IMR-90 (cell line): ENCODE measurements around the gene RC3H2. TPM values are rescaled to one million over a fixed set of nuclear protein-coding genes. Genes with fewer than 3 reads are reported as not detected.

Source experiments
- ATAC-seq: fragments of 200-7000 bp; cut with Tn5 transposase; 2 replicates; pipeline ENCODE4 v1.9.1; 2020; ENCODE audit warnings: low read depth, mild to moderate bottlenecking, moderate library complexity
- BruUV-seq: library from RNA; stranded (reverse); fragments of 400-500 nt; replicated peaks from 2 replicates; lab custom pipeline; 2021; lab: Mats Ljungman, UMichigan
- CTCF ChIA-PET: fragments of 300-600 bp; formaldehyde crosslinking; extraction: SDS; loops from one replicate; lab custom pipeline; 2021; ENCODE audit warnings: antibody characterized with exemption; lab: Yijun Ruan, JAX
- POLR2A ChIA-PET: fragments of 300-600 bp; sonication (Branson Sonifier 250); formaldehyde crosslinking; loops from one replicate; lab custom pipeline; 2022; ENCODE audit warnings: antibody characterized with exemption; ENCODE audit not compliant: unreplicated experiment; lab: Charles Lee
- DNase-seq: peaks from one replicate; pipeline ENCODE4 v3.0.0; 2013
- H2AFZ ChIP-seq: replicated peaks from 2 replicates; pipeline ENCODE3; 2013; ENCODE audit warnings: low read length, mild to moderate bottlenecking; ENCODE audit not compliant: poor library complexity
- H2AK5ac ChIP-seq: 2 replicates; pipeline ENCODE4 v1.6.1; 2013; ENCODE audit warnings: low read depth, low read length, inconsistent platforms
- H2AK9ac ChIP-seq: replicated peaks from 2 replicates; pipeline ENCODE3; 2013; ENCODE audit warnings: mild to moderate bottlenecking, low read depth, low read length, moderate library complexity; ENCODE audit not compliant: poor library complexity
- H2BK120ac ChIP-seq: 2 replicates; pipeline ENCODE4 v1.6.1; 2013; ENCODE audit warnings: low read depth, low read length, inconsistent platforms
- H2BK15ac ChIP-seq: 3 replicates; pipeline ENCODE4 v1.6.1; 2013; ENCODE audit warnings: low read depth, low read length, inconsistent platforms
- H2BK20ac ChIP-seq: 2 replicates; pipeline ENCODE4 v1.6.1; 2013; ENCODE audit warnings: low read depth, mild to moderate bottlenecking, inconsistent platforms, low read length, moderate library complexity
- H2BK5ac ChIP-seq: 2 replicates; pipeline ENCODE4 v1.6.1; 2013; ENCODE audit warnings: mild to moderate bottlenecking, low read depth, low read length, inconsistent platforms; ENCODE audit not compliant: poor library complexity, severe bottlenecking
- H3K14ac ChIP-seq: replicated peaks from 2 replicates; pipeline ENCODE4 v1.6.1; 2013; ENCODE audit warnings: low read depth, low read length, inconsistent platforms
- H3K18ac ChIP-seq: 2 replicates; pipeline ENCODE4 v1.6.1; 2013; ENCODE audit warnings: low read depth, low read length, control low read depth
- H3K23ac ChIP-seq: 2 replicates; pipeline ENCODE4 v1.6.1; 2013; ENCODE audit warnings: low read depth, low read length, inconsistent platforms
- H3K27ac ChIP-seq: 2 replicates; pipeline ENCODE4 v1.5.1; 2013; ENCODE audit warnings: mild to moderate bottlenecking, control low read depth, low read length; ENCODE audit not compliant: insufficient read depth
- H3K27me3 ChIP-seq: 2 replicates; pipeline ENCODE4 v1.6.1; 2013; ENCODE audit warnings: low read length; ENCODE audit not compliant: control insufficient read depth, insufficient read depth
- H3K36me3 ChIP-seq: 2 replicates; pipeline ENCODE4 v1.6.1; 2013; ENCODE audit warnings: low read length, mixed read lengths; ENCODE audit not compliant: control insufficient read depth, insufficient read depth
- H3K4ac ChIP-seq: 2 replicates; pipeline ENCODE4 v1.6.1; 2013; ENCODE audit warnings: low read depth, low read length, inconsistent platforms
- H3K4me1 ChIP-seq: 2 replicates; pipeline ENCODE4 v1.6.1; 2013; ENCODE audit warnings: low read length, mixed read lengths; ENCODE audit not compliant: control insufficient read depth, insufficient read depth
- H3K4me2 ChIP-seq: 2 replicates; pipeline ENCODE4 v1.6.1; 2013; ENCODE audit warnings: low read depth, mild to moderate bottlenecking, control low read depth, low read length, moderate library complexity
- H3K4me3 ChIP-seq: 2 replicates; pipeline ENCODE4 v1.5.1; 2013; ENCODE audit warnings: low read depth, mild to moderate bottlenecking, control low read depth, low read length, moderate library complexity; ENCODE audit not compliant: insufficient read depth
- H3K56ac ChIP-seq: 2 replicates; pipeline ENCODE4 v1.6.1; 2013; ENCODE audit warnings: low read length, inconsistent platforms; ENCODE audit not compliant: insufficient read depth; ENCODE audit errors: extremely low read depth
- H3K79me1 ChIP-seq, 2 experiments: 2 replicates each; pipeline ENCODE4 v1.6.1; 2013; ENCODE audit warnings: low read length in 2 of 2, inconsistent platforms in 1 of 2, low read depth in 1 of 2
- H3K9ac ChIP-seq: 2 replicates; pipeline ENCODE4 v1.6.1; 2013; ENCODE audit warnings: low read depth, low read length, control low read depth
- H3K9me1 ChIP-seq: 2 replicates; pipeline ENCODE4 v1.6.1; 2013; ENCODE audit warnings: low read length, inconsistent platforms; ENCODE audit not compliant: insufficient read depth
- H3K9me3 ChIP-seq: 2 replicates; pipeline ENCODE4 v1.6.1; 2013; ENCODE audit warnings: low read length; ENCODE audit not compliant: control insufficient read depth, insufficient read depth
- H4K20me1 ChIP-seq: 2 replicates; pipeline ENCODE4 v1.6.1; 2013; ENCODE audit warnings: low read length, inconsistent platforms; ENCODE audit not compliant: insufficient read depth
- H4K5ac ChIP-seq: 2 replicates; pipeline ENCODE4 v1.6.1; 2013; ENCODE audit warnings: mild to moderate bottlenecking, low read depth, low read length, control low read depth
- H4K8ac ChIP-seq, 2 experiments: 2 replicates each; pipeline ENCODE4 v1.6.1; 2013; ENCODE audit warnings: low read depth in 2 of 2, low read length in 2 of 2, control low read depth in 1 of 2, inconsistent platforms in 1 of 2
- H4K91ac ChIP-seq: 2 replicates; pipeline ENCODE4 v1.6.1; 2013; ENCODE audit warnings: low read depth, low read length, inconsistent platforms; ENCODE audit not compliant: insufficient read depth
- BHLHE40 ChIP-seq: fragments of 150-350 bp; IDR thresholded peaks from 2 replicates; pipeline ENCODE4 v1.6.1; 2016; ENCODE audit warnings: mild to moderate bottlenecking, low read depth, low read length
- CEBPB ChIP-seq: IDR thresholded peaks from 2 replicates; pipeline ENCODE4 v1.6.1; 2012; ENCODE audit warnings: low read depth, low read length, improper control_type of control experiment
- CHD1 ChIP-seq: IDR thresholded peaks from 2 replicates; pipeline ENCODE4 v1.6.1; 2012; ENCODE audit warnings: low read depth, low read length, improper control_type of control experiment
- ELK1 ChIP-seq: fragments of 150-350 bp; IDR thresholded peaks from 2 replicates; pipeline ENCODE4 v1.6.1; 2016; ENCODE audit warnings: low read depth, mild to moderate bottlenecking, low read length, moderate library complexity, borderline replicate concordance
- FOS ChIP-seq: fragments of 150-350 bp; IDR thresholded peaks from 2 replicates; pipeline ENCODE4 v1.6.1; 2016; ENCODE audit warnings: low read depth, low read length
- MAFK ChIP-seq: IDR thresholded peaks from 2 replicates; pipeline ENCODE4 v1.6.1; 2012; ENCODE audit warnings: low read depth, low read length, improper control_type of control experiment
- MAZ ChIP-seq: IDR thresholded peaks from 2 replicates; pipeline ENCODE4 v1.6.1; 2012; ENCODE audit warnings: low read depth, mild to moderate bottlenecking, low read length, improper control_type of control experiment, moderate library complexity, borderline replicate concordance
- POLR2A ChIP-seq: IDR thresholded peaks from 2 replicates; pipeline ENCODE4 v1.6.1; 2012; ENCODE audit warnings: mild to moderate bottlenecking, low read depth, low read length
- RAD21 ChIP-seq: IDR thresholded peaks from 2 replicates; pipeline ENCODE4 v1.6.1; 2012; ENCODE audit warnings: low read length, improper control_type of control experiment
- RCOR1 ChIP-seq: IDR thresholded peaks from 2 replicates; pipeline ENCODE4 v1.6.1; 2012; ENCODE audit warnings: mild to moderate bottlenecking, low read length, improper control_type of control experiment; ENCODE audit not compliant: insufficient replicate concordance
- RFX5 ChIP-seq: IDR thresholded peaks from 2 replicates; pipeline ENCODE4 v1.8.0; 2012; ENCODE audit warnings: low read depth, mild to moderate bottlenecking, low read length, moderate library complexity
- SMC3 ChIP-seq: fragments of 150-350 bp; IDR thresholded peaks from 2 replicates; pipeline ENCODE4 v1.6.1; 2016; ENCODE audit warnings: low read depth, mild to moderate bottlenecking, antibody characterized with exemption, low read length, moderate library complexity
- dilution Hi-C: fragments of 300-500 bp; cut with HindIII; formaldehyde crosslinking; loops from one replicate; pipeline ENCODE4 v1.14.3; 2018; ENCODE audit warnings: low sequenced_read_pairs; ENCODE audit not compliant: unreplicated experiment
- in situ Hi-C: fragments of 300-500 bp; cut with MboI; formaldehyde crosslinking; loops from 3 replicates; pipeline ENCODE4 v1.14.3; 2019; ENCODE audit warnings: low sequenced_read_pairs, inconsistent platforms, mixed read lengths
- intact Hi-C: fragments of 100-400 bp; cut with micrococcal nuclease; formaldehyde crosslinking; loops from 2 replicates; pipeline ENCODE4 v1.10.0; 2022
- polyA plus RNA-seq, 3 experiments: library from polyadenylated mRNA; depleted of rRNA; stranded (reverse); fragments of >200 nt; gene quantifications; 2 replicates each; pipeline ENCODE4 v1.2.3, GENCODE V29; 2012; ENCODE audit warnings: low replicate concordance in 1 of 3
- total RNA-seq: library from RNA; depleted of rRNA; stranded (reverse); fragments of >200 nt; gene quantifications from 2 replicates; pipeline ENCODE4 v1.2.3, GENCODE V29; 2012
- TF ChIP-seq, protein P1 (sequence below): conservative IDR thresholded peaks from 2 replicates; pipeline ENCODE4 v1.5.1; 2012; ENCODE audit warnings: mild to moderate bottlenecking, low read depth, low read length, improper control_type of control experiment

The RC3H2 gene
- total and polyA plus RNA-seq, 2 of the 4 experiments (the other 2 are of a cell fraction), result 14.7 to 58.4 TPM

DNA sequence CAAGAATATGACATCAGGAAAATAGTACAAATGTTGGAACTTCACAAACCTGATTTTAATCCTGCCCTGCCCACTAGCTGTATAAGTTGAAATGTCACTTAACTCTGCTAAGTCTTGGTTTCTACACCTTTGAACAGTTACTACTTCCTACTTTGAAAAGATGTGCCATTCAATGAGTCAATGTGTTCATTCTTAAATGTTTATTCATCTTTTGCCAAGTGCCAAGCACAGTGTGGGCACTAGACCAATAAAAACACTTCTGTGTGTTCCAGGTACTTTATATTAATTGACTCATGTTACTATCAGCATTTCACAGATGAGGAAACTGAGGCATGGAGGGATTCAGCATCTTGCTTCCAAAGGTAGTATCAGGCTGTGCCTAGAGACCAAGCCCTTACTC lies 89.6 kb downstream of the RC3H2 start:
- no peak overlapping the region for H2BK15ac ChIP-seq
- H3K27me3 ChIP-seq, result no peaks in the 10 kb centered on the region
- no peak overlapping the region for H3K56ac ChIP-seq
- intact Hi-C loops, result loop anchor here (10.0 kb wide), 1 partner anchor 721 kb away; the partner anchor contains the start of gene TTLL11
- H3K9ac ChIP-seq, result no peak overlapping the region
- H3K4me1 ChIP-seq, result peaks cover 6% of the 10 kb centered on the region
- H4K20me1 ChIP-seq, result no peaks in the 10 kb centered on the region
- H2BK120ac ChIP-seq, result no peak overlapping the region
- ATAC-seq (no peak), DNase-seq (no peak)
- H3K36me3 ChIP-seq, result peaks cover 17% of the 10 kb centered on the region
- POLR2A ChIA-PET, result no interaction called here
- no peak overlapping the region for H4K5ac ChIP-seq
- H3K4me2 ChIP-seq, result no peak overlapping the region
- peaks cover 6% of the 10 kb centered on the region; the same call in 1 of the 2 replicates for H3K9me1 ChIP-seq
- no peak overlapping the region for H3K23ac ChIP-seq
- H2BK20ac ChIP-seq, result no peak overlapping the region
- BruUV-seq, result no TSS peak
- H3K18ac ChIP-seq, result no peak overlapping the region
- no peak overlapping the region for H3K4ac ChIP-seq
- peaks cover 11 to 21% of the 10 kb centered on the region in 2 experiments; a peak in 3 of 4 replicates for H3K79me1 ChIP-seq
- no peak overlapping the region for H4K91ac ChIP-seq
- in situ Hi-C loops, result loop anchor here (10.0 kb wide), 1 partner anchor 441 kb away; the partner anchor contains the start of gene PTGS1
- no peak overlapping the region for H2AFZ ChIP-seq
- no peak overlapping the region for H2AK9ac ChIP-seq
- dilution Hi-C loops, result no loop called here
- H3K27ac ChIP-seq, result no peak overlapping the region
- no peak overlapping the region for H2BK5ac ChIP-seq
- H3K4me3 ChIP-seq, result no peak overlapping the region
- no peak overlapping the region for H4K8ac ChIP-seq
- H3K9me3 ChIP-seq, result no peaks in the 10 kb centered on the region
- H2AK5ac ChIP-seq, result no peak overlapping the region
- CTCF ChIA-PET, result no interaction called here
- no peak overlapping the region for H3K14ac ChIP-seq
- no peak for TF ChIP-seq MAZ
- no peak for TF ChIP-seq SMC3
- TF ChIP-seq CEBPB, result no peak
- TF ChIP-seq BHLHE40, result no peak
- no peak for TF ChIP-seq ELK1
- no peak for TF ChIP-seq RFX5
- TF ChIP-seq, protein P1, sequence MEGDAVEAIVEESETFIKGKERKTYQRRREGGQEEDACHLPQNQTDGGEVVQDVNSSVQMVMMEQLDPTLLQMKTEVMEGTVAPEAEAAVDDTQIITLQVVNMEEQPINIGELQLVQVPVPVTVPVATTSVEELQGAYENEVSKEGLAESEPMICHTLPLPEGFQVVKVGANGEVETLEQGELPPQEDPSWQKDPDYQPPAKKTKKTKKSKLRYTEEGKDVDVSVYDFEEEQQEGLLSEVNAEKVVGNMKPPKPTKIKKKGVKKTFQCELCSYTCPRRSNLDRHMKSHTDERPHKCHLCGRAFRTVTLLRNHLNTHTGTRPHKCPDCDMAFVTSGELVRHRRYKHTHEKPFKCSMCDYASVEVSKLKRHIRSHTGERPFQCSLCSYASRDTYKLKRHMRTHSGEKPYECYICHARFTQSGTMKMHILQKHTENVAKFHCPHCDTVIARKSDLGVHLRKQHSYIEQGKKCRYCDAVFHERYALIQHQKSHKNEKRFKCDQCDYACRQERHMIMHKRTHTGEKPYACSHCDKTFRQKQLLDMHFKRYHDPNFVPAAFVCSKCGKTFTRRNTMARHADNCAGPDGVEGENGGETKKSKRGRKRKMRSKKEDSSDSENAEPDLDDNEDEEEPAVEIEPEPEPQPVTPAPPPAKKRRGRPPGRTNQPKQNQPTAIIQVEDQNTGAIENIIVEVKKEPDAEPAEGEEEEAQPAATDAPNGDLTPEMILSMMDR, result no peak
- no peak for TF ChIP-seq RCOR1
- TF ChIP-seq CHD1, result no peak
- no peak for TF ChIP-seq FOS
- TF ChIP-seq RAD21, result no peak
- TF ChIP-seq POLR2A, result no peak
- TF ChIP-seq MAFK, result no peak
